HG03432 (cell line): ENCODE measurements around the gene PIMREG.

Experiments used
- ATAC-seq: cut with Tn5 transposase; IDR thresholded peaks from one replicate; pipeline ENCODE4 v1.9.1; 2021; ENCODE audit warnings: mild to moderate bottlenecking, moderate library complexity; ENCODE audit not compliant: unreplicated experiment

PIMREG gene

GRCh38 chr17:6460531-6461161 is 16.4 kb downstream of the PIMREG start:
- no peak for ATAC-seq

- no peak for ATAC-seq
These were observed 17.0 kb downstream of the PIMREG start for GRCh38 chr17:6461246-6461645.

- no peak for ATAC-seq
These were observed 17.7 kb downstream of the PIMREG start for GRCh38 chr17:6461792-6462524.

- no peak for ATAC-seq
These were observed 18.4 kb downstream of the PIMREG start for GRCh38 chr17:6462692-6463091.

GRCh38 chr17:6463616-6464445 is 19.6 kb downstream of the PIMREG start:
- ATAC-seq: no peak

- ATAC-seq: no peak
These were observed 20.3 kb downstream of the PIMREG start for GRCh38 chr17:6464446-6465041.

GRCh38 chr17:6465206-6466003 is 21.1 kb downstream of the PIMREG start:
- ATAC-seq: no peak

- no peak for ATAC-seq
These were observed 23.3 kb downstream of the PIMREG start for GRCh38 chr17:6467567-6467966.

- no peak for ATAC-seq
These were observed 24.0 kb downstream of the PIMREG start for GRCh38 chr17:6468051-6468790.

- ATAC-seq: no peak
These were observed 26.0 kb downstream of the PIMREG start for GRCh38 chr17:6470146-6470718.

- ATAC-seq: no peak
These were observed 26.7 kb downstream of the PIMREG start for GRCh38 chr17:6470751-6471521.

- no peak for ATAC-seq
These were observed 27.5 kb downstream of the PIMREG start for GRCh38 chr17:6471531-6472465.

- no peak for ATAC-seq
These were observed 28.3 kb downstream of the PIMREG start for GRCh38 chr17:6472517-6472916.

GRCh38 chr17:6473128-6473767 is 29.0 kb downstream of the PIMREG start:
- ATAC-seq: no peak

- no peak for ATAC-seq
These were observed 30.1 kb downstream of the PIMREG start for GRCh38 chr17:6474376-6474775.

GRCh38 chr17:6474906-6475305 is 30.7 kb downstream of the PIMREG start:
- no peak for ATAC-seq

GRCh38 chr17:6475411-6475810 is 31.2 kb downstream of the PIMREG start:
- no peak for ATAC-seq
